Renal cortical epithelial cell (primary cell): ENCODE measurements around the gene ASXL1. TPM values are rescaled to one million over a fixed set of nuclear protein-coding genes. Genes with fewer than 3 reads are reported as not detected.
A peak's percentile ranks its signal among the peaks of the same experiment; 100 is the strongest.
"Not testable (repeated sequence)": the region's sequence is repeated elsewhere in the genome, so short reads cannot be mapped to it uniquely, and the experiment has no call there.

Experiments
- DNase-seq: peaks from one replicate; pipeline ENCODE4 v3.0.0-alpha.2; 2011; ENCODE audit warnings: low read depth
- total RNA-seq: library from RNA; depleted of rRNA; stranded (reverse); fragments of >200 nt; gene quantifications from 2 replicates; pipeline ENCODE4 v1.2.3, GENCODE V29; 2014

The ASXL1 gene
- total RNA-seq: 27.1 and 54.8 TPM in 2 replicates

GRCh38 chr20:32357869-32358631 is at the start of gene ASXL1:
Gene ASXL1, plus strand, starts transcription at chr20:32358331. Its CDS starts 445 bp downstream, at chr20:32358776.
- peak; percentile 88 for DNase-seq

GRCh38 chr20:32312718-32313424 is 45.3 kb upstream of the ASXL1 start:
- no peak for DNase-seq

DNA sequence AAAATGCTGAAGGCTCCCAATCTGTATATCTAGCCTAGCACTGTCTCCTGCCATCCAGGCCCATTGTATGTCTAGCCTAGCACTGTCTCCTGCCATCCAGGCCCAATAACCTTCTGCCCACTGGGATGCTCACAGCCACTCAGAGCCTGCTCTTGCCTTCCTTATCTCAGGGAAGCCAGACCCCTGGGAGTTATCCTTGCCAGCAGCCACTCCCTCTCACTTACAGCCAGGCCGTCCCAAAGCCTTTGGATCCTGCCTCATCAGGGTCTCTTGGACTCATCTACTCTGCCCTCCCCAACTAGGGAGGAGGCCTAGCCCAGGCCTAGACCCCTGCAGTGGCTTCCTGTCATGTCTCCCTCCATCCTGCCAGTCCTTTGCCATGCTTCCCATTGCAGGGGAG is 43.4 kb upstream of the ASXL1 start:
- no peak for DNase-seq

DNA sequence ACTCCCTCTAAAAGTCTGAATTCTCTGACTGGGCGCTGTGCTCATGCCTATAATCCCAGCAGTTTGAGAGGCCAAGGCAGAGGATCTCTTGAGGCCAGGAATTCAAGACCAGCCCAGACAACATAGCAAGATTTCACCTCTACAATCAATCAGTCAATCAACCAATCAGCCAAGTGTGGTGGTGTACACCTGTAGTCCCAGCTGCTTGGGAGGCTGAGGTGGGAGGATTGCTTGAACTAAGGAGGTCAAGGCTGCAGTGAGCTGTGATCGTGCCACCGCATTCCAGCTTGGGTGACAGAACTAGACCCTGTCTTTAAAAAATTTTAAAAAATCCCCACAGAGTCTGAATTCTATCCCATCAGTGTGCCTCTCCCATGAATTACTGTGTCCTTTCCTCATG is 42.7 kb upstream of the ASXL1 start:
- DNase-seq: no peak

- no peak for DNase-seq
Measured at GRCh38 chr20:32315891-32316290, 42.2 kb upstream of the ASXL1 start.

DNA sequence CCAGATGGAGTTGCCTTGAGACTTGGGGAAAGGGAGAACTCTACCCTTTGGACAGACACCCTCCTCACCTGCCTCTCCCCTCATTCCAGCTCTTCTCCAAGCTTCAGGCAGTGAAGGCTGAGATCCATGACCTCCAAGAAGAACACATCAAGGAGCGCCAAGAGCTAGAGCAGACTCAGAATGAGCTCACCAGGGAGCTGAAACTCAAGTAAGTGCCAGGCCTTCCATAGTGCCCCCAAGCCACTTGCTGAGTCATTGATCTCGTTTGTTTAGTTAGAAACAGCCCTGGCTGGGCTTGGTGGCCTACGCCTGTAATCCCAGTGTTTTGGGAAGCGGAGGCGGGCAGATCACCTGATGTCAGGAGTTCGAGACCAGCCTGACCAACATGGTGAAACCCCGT is 41.5 kb upstream of the ASXL1 start:
- no peak for DNase-seq

DNA sequence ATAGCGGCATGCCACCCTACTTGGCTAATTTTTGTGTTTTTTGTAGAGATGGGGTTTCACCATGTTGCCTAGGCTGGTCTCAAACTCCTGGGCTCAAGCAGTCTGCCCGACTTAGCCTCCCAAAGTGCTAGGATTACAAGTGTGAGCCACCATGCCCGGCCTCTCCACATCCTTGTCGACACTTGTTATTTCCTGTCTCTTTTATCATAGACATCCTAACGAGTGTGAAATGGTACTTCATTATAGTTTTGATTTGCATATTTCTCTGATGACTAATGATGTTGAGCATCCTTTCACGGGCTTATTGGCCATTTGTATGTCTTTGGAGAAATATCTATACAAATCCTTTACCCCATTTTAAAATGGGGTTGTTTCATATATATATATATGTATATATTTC is 39.0 kb upstream of the ASXL1 start:
- DNase-seq: no peak

- no peak for DNase-seq
Measured at GRCh38 chr20:32320305-32320704, 37.8 kb upstream of the ASXL1 start.

DNA sequence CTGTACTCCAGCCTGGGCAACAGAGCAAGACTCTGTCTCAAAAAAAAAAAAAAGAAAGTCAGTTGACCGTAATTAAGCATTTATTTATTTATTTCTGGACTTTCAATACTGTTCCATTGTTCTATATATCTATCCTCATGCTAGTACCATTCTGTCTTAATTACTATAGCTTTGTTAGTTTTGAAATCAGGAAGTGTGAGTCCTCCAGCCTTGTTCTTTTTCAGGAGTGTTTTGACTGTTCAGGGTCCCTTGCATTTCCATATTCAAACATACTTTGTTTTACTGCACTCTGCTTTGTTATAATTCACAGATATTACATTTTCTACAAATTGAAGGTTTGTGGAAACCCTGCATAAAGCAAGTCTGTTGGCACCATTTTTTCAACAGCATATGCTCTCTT is 36.7 kb upstream of the ASXL1 start:
- no peak for DNase-seq

- DNase-seq: not testable (repeated sequence)
Measured at GRCh38 chr20:32322260-32322659, 35.9 kb upstream of the ASXL1 start.

GRCh38 chr20:32323761-32324160 is 34.4 kb upstream of the ASXL1 start:
- DNase-seq: not testable (repeated sequence)

DNA sequence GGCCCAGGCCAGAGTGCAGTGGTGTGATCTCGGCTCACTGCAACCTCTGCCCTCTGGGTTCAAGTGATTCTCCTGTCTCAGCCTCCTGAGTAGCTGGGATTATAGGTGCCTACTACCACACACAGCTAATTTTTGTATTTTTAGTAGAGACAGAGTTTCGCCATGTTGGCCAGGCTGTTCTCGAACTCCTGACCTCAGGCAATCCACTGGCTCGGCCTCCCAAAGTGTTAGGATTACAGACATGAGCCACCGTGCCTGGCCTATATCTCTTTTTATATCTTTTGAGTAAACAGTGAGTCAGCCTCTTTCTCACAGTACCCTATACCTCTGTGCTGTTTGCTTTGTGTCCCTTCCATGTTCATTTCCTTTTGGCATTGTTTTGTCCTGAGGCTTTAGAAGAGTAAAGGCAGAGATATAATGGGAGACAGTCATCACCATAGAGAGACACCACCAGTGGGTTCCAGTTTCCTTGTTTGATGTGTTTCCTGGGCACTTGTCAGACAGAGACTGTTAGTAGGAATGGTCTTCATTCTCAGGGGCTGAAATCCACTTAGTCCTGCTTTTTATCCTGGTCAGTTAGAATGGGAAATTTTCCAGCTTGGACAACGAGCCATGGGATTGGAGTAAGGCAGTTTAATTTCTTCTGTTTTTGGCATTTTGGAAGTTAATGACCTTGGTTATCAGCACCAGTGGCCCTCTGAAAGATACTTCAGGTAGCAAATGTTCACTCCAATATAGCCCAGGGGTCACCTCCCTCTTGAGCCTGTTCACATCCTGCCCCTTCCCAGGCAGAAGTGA is 32.2 kb upstream of the ASXL1 start:
- peak; percentile 66 for DNase-seq

DNA sequence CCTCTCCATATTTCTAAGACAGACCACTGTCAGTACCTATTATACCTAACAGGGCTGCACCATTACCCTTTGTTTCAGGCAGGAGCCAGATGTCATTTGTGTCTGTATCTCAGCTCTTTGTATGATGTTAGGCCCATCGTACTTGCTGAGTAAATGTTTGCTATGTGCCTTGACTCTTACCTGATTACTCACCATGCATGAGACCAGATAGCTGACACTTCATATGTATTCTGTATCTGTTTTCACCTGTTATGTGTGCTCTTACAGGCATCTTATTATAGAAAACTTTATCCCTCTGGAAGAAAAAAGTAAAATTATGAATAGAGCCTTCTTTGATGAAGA is 31.7 kb upstream of the ASXL1 start:
- DNase-seq: peak; percentile 10

- peak; percentile 71 for DNase-seq
Measured at GRCh38 chr20:32327087-32327681, 30.9 kb upstream of the ASXL1 start.

DNA sequence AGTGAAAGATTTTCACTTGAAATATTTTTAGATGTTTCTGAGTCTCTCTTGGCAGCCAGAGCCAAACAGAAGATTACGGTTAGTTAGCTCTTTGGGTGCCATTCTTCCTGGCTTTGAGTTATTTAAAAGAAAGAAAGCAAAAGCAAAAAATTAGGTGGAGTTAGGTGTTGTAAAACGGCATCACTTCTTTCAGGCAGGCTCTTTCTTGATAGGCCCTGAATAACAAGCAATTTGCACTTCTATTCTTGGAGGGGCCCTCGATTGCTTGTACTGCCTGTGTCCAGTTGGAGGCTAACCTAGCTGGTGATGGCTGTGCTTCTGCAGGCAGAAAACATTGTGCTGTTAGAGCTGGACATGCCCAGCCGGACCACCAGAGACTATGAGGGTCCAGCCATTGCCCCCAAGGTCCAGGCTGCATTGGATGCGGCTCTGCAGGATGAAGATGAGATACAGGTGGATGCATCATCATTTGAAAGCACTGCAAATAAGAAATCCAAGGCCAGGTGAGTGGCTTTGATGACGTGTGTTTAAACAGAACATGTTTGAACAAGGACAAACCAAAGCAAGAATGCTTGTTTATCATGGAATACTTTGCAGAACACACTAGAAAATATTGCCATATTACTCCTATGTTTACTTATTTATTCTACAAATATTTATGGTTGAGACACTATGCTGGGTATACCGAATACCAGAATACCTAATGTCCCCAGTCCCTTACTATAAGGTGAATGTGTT is 28.1 kb upstream of the ASXL1 start:
- DNase-seq: no peak

DNA sequence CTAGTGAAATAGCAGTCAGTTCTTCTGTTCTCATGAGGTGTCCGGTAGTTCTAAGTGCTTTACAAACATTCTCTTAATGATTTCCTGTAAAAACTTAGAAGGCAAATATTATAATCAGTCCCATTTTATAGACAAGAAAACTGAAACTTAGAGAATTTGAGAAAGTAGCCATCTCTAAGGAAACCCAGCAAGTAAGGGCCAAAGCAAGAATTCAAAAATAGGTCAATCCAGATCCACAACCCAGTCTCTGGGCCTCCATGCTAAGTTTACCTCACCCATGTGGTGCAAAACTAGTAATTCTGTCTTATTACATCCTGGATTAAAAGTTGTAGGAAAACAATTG is 27.6 kb upstream of the ASXL1 start:
- no peak for DNase-seq

GRCh38 chr20:32332614-32333013 is 25.5 kb upstream of the ASXL1 start:
- peak; percentile 83 for DNase-seq

- no peak for DNase-seq
Measured at GRCh38 chr20:32333181-32333987, 24.7 kb upstream of the ASXL1 start.

DNA sequence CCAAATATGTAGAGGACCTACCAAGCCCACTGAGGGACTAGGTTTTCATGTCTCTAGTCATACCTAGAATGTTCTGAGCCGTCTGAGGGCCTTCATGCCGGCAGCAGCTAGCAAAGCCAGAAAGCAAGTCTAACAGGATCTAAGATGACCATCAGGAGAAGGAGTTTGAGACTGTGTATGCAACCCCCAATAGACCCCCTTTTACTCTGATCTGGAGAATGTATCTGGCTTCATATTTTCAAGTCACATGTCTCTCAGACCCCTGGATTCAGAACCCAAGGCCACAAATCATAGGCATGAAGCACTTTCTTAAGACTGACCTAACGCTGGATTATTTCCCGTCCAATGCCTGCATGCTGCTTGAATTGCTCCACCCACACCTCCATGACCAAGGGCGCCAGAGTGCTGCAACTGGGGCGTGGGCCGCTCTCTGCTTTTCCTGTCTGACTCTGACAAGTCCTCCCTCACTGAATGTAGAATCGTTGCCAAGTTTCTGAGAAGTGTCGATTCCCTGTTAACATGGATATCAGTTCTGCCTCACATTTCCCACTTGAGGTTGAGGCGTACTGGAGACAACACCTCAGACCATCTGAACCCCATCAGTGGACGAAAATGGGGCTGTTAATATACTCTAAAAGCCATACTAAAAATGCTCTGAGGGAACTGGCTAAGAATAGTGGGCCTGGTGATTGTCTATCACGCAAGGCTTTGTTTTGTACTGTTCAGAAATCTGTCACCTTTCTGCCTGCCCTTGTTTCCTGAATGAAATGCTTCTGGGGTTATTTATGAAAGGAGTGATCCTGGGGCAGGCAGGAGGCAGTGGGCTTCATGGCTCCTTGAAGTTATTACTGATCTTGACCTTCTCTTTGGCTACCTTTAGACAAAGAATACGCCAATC is 23.9 kb upstream of the ASXL1 start:
- peak; percentile 47 for DNase-seq

DNA sequence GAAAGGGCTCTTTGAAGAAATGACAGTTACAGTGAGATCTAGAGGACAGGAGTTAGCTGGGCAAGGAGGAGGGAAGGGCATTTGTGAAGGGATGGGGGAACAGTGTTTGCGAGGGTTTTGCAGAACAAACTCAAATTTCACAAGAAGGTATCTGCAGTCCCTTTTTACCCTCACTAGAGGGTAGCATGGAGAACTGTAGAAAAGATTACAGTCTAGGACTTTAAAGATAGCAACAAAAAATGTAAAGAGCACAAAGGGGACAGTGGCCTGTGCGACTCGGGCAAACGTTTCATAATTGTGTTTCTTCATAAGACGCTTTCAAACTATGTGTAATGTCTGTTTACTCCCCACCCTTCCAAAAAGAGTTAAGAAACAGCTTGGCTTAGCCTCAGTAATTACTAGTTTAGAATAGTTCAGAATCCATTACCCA is 21.2 kb upstream of the ASXL1 start:
- DNase-seq: peak; percentile 49
